ENCODE data around the gene MEIOSIN.
"Not testable (repeated sequence)": the region's sequence is repeated elsewhere in the genome, so short reads cannot be mapped to it uniquely, and the experiment has no call there.

The MEIOSIN gene

GRCh38 chr19:45793178-45793564 is 59.9 kb downstream of the MEIOSIN start:
- peaks cover 44% of the 10 kb centered on the region for H3K36me3 Mint-ChIP-seq (ENCODE audit: insufficient read depth)
- H3K27me3 Mint-ChIP-seq = peaks cover 0 to 37% of the 10 kb centered on the region in 2 donors
- ATAC-seq (replicated peaks) (no peak), DNase-seq (no peak)
- peak overlapping the region; percentile 61 to 93 for H3K27ac Mint-ChIP-seq
- H3K9me3 Mint-ChIP-seq = no peaks in the 10 kb centered on the region
- H3K4me3 Mint-ChIP-seq = peak overlapping the region; percentile 60
- peaks cover 34 to 37% of the 10 kb centered on the region in 2 donors for H3K4me1 Mint-ChIP-seq (ENCODE audit: low read depth in 2 of 2)

GRCh38 chr19:45793876-45794275 is 60.6 kb downstream of the MEIOSIN start:
- DNase-seq = no peak
- Mint-ChIP-seq H3K27me3 (peaks cover 0 to 41% of the 10 kb centered on the region in 2 donors), H3K4me3 (peak overlapping the region; percentile 60), H3K36me3 (ENCODE audit: insufficient read depth) (peaks cover 39% of the 10 kb centered on the region), H3K27ac (peak overlapping the region; percentile 61 to 93), H3K4me1 (ENCODE audit: low read depth in 2 of 2) (peaks cover 33 to 36% of the 10 kb centered on the region in 2 donors), H3K9me3 (no peaks in the 10 kb centered on the region)
- ATAC-seq (replicated peaks) = no peak

GRCh38 chr19:45794627-45795026 is 61.4 kb downstream of the MEIOSIN start:
- H3K36me3 Mint-ChIP-seq (ENCODE audit: insufficient read depth) = peaks cover 32% of the 10 kb centered on the region
- ATAC-seq (replicated peaks) (no peak), DNase-seq (no peak)
- peak overlapping the region in 1 of 2 donors; percentile 60 for H3K4me3 Mint-ChIP-seq
- peaks cover 33 to 36% of the 10 kb centered on the region in 2 donors for H3K4me1 Mint-ChIP-seq (ENCODE audit: low read depth in 2 of 2)
- H3K9me3 Mint-ChIP-seq = no peaks in the 10 kb centered on the region
- H3K27ac Mint-ChIP-seq = peak overlapping the region; percentile 30 to 61
- H3K27me3 Mint-ChIP-seq = peaks cover 0 to 49% of the 10 kb centered on the region in 2 donors

GRCh38 chr19:45798995-45799517 is 65.8 kb downstream of the MEIOSIN start:
- H3K36me3 Mint-ChIP-seq (ENCODE audit: insufficient read depth) = peaks cover 4% of the 10 kb centered on the region
- DNase-seq = peak; percentile 55 to 70 (median 57)
- H3K4me3 Mint-ChIP-seq = no peak overlapping the region
- peaks cover 10 to 70% of the 10 kb centered on the region in 2 donors for H3K27me3 Mint-ChIP-seq
- H3K27ac Mint-ChIP-seq = no peak overlapping the region
- H3K9me3 Mint-ChIP-seq = no peaks in the 10 kb centered on the region
- peak; percentile 90 for ATAC-seq (replicated peaks)
- peaks cover under 1 to 6% of the 10 kb centered on the region in 2 donors for H3K4me1 Mint-ChIP-seq (ENCODE audit: low read depth in 2 of 2)

- not testable (repeated sequence) for H3K9me3 Mint-ChIP-seq; H3K4me3 Mint-ChIP-seq; ATAC-seq (replicated peaks); H3K27ac Mint-ChIP-seq; H3K36me3 Mint-ChIP-seq (ENCODE audit: insufficient read depth); DNase-seq; H3K4me1 Mint-ChIP-seq (ENCODE audit: low read depth in 2 of 2)
- H3K27me3 Mint-ChIP-seq = peaks cover 10 to 67% of the 10 kb centered on the region in 2 donors
Observed at GRCh38 chr19:45799541-45799940, 66.3 kb downstream of the MEIOSIN start.

GRCh38 chr19:45800070-45800553 is 66.9 kb downstream of the MEIOSIN start:
- H3K4me1 Mint-ChIP-seq (ENCODE audit: low read depth in 2 of 2) = peaks cover 0 to 2% of the 10 kb centered on the region in 2 donors
- no peak for ATAC-seq (replicated peaks)
- no peaks in the 10 kb centered on the region for H3K9me3 Mint-ChIP-seq
- DNase-seq = no peak
- H3K4me3 Mint-ChIP-seq = no peak overlapping the region
- no peak overlapping the region for H3K27ac Mint-ChIP-seq
- peaks cover 10 to 61% of the 10 kb centered on the region in 2 donors for H3K27me3 Mint-ChIP-seq
- H3K36me3 Mint-ChIP-seq (ENCODE audit: insufficient read depth) = no peaks in the 10 kb centered on the region

GRCh38 chr19:45801603-45802175 is 68.5 kb downstream of the MEIOSIN start:
- no peak for DNase-seq
- Mint-ChIP-seq H3K27ac (no peak overlapping the region), H3K27me3 (peaks cover 10 to 45% of the 10 kb centered on the region in 2 donors), H3K4me1 (ENCODE audit: low read depth in 2 of 2) (peaks cover 0 to 2% of the 10 kb centered on the region in 2 donors), H3K36me3 (ENCODE audit: insufficient read depth) (no peaks in the 10 kb centered on the region), H3K9me3 (no peaks in the 10 kb centered on the region), H3K4me3 (no peak overlapping the region)
- ATAC-seq (replicated peaks) = no peak

- DNase-seq (no peak), ATAC-seq (replicated peaks) (no peak)
- H3K27me3 Mint-ChIP-seq = peaks cover 10 to 24% of the 10 kb centered on the region in 2 donors
- no peaks in the 10 kb centered on the region for H3K4me1 Mint-ChIP-seq (ENCODE audit: low read depth in 2 of 2)
- no peak overlapping the region for H3K4me3 Mint-ChIP-seq
- H3K9me3 Mint-ChIP-seq = no peaks in the 10 kb centered on the region
- no peak overlapping the region for H3K27ac Mint-ChIP-seq
- H3K36me3 Mint-ChIP-seq (ENCODE audit: insufficient read depth) = no peaks in the 10 kb centered on the region
Observed at GRCh38 chr19:45804140-45804958, 71.1 kb downstream of the MEIOSIN start.

GRCh38 chr19:45804959-45805230 is 71.7 kb downstream of the MEIOSIN start:
- Mint-ChIP-seq H3K36me3 (ENCODE audit: insufficient read depth) (no peaks in the 10 kb centered on the region), H3K9me3 (no peaks in the 10 kb centered on the region), H3K4me1 (ENCODE audit: low read depth in 2 of 2) (no peaks in the 10 kb centered on the region), H3K27me3 (peaks cover 10 to 19% of the 10 kb centered on the region in 2 donors), H3K4me3 (no peak overlapping the region), H3K27ac (no peak overlapping the region)
- DNase-seq (no peak), ATAC-seq (replicated peaks) (no peak)

- Mint-ChIP-seq H3K36me3 (ENCODE audit: insufficient read depth) (peaks cover 3% of the 10 kb centered on the region), H3K27ac (no peak overlapping the region), H3K4me1 (ENCODE audit: low read depth in 2 of 2) (no peaks in the 10 kb centered on the region), H3K27me3 (peaks cover 10 to 14% of the 10 kb centered on the region in 2 donors), H3K9me3 (no peaks in the 10 kb centered on the region), H3K4me3 (no peak overlapping the region)
- DNase-seq (no peak), ATAC-seq (replicated peaks) (no peak)
Observed at GRCh38 chr19:45805719-45806118, 72.5 kb downstream of the MEIOSIN start.

- H3K27me3 Mint-ChIP-seq = no peaks in the 10 kb centered on the region
- DNase-seq (no peak), ATAC-seq (replicated peaks) (no peak)
- H3K4me3 Mint-ChIP-seq = no peak overlapping the region
- no peaks in the 10 kb centered on the region for H3K9me3 Mint-ChIP-seq
- peaks cover 9% of the 10 kb centered on the region for H3K36me3 Mint-ChIP-seq (ENCODE audit: insufficient read depth)
- H3K4me1 Mint-ChIP-seq (ENCODE audit: low read depth in 2 of 2) = no peaks in the 10 kb centered on the region
- H3K27ac Mint-ChIP-seq = no peak overlapping the region
Observed at GRCh38 chr19:45809643-45810159, 76.5 kb downstream of the MEIOSIN start.

- peaks cover 0 to 2% of the 10 kb centered on the region in 2 donors for H3K4me1 Mint-ChIP-seq (ENCODE audit: low read depth in 2 of 2)
- DNase-seq (no peak), ATAC-seq (replicated peaks) (no peak)
- peaks cover 14% of the 10 kb centered on the region for H3K36me3 Mint-ChIP-seq (ENCODE audit: insufficient read depth)
- no peak overlapping the region for H3K4me3 Mint-ChIP-seq
- no peak overlapping the region for H3K27ac Mint-ChIP-seq
- H3K9me3 Mint-ChIP-seq = no peaks in the 10 kb centered on the region
- H3K27me3 Mint-ChIP-seq = no peaks in the 10 kb centered on the region
Observed at GRCh38 chr19:45812297-45812696, 79.1 kb downstream of the MEIOSIN start.
